Tibial nerve (tissue), 3 donors: ENCODE measurements around the gene HABP2.

Experiments used
- EP300 ChIP-seq, 2 donors: sonication (generic); formaldehyde crosslinking; IDR thresholded peaks; one replicate each; pipeline ENCODE4 v1.6.1; 2017; ENCODE audit warnings: antibody characterized with exemption in 2 of 2, mild to moderate bottlenecking in 1 of 2
- POLR2A ChIP-seq, 2 donors: fragments of 450-650 bp; IDR thresholded peaks; one replicate each; pipeline ENCODE4 v1.6.1; 2017; ENCODE audit warnings: antibody characterized with exemption in 2 of 2, mild to moderate bottlenecking in 2 of 2, moderate library complexity in 2 of 2

DNA sequence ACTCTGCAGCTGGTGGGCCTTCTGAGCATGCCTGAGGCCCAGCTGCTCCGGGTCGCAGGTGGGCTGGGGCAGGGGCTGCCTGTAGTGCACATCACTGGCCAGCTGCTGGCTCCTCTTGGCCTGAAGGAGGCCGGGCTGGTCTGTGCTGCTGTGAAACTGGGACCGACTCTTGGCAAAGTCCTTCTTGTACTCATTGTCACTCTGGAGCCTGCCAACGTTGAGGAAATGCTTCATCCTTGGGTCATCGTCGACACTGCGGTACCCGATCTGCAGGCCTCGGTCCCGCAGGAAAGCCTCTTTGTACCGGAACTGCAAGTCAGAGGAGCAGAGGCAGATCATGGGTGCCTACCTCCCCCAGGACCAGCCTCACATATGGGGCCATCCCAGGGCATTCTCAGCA, 37.7 kb downstream of the HABP2 start:
- TF ChIP-seq EP300 (IDR thresholded peaks at IDR 0.05) (no peak), POLR2A (IDR thresholded peaks at IDR 0.05) (no peak)
